Astrocyte (in vitro differentiated cells and primary cell): ENCODE data around the gene FUT8.

Experiments used
- CTCF ChIP-seq: IDR thresholded peaks from 2 replicates; pipeline ENCODE4 v1.5.1; 2011; ENCODE audit warnings: low read depth, mild to moderate bottlenecking, inconsistent platforms, low read length, moderate library complexity; ENCODE audit not compliant: insufficient read depth
- EZH2 ChIP-seq: IDR thresholded peaks from 2 replicates; pipeline ENCODE4 v1.6.1; 2012; ENCODE audit warnings: mild to moderate bottlenecking, low read length, inconsistent platforms; ENCODE audit not compliant: insufficient read depth

DNA sequence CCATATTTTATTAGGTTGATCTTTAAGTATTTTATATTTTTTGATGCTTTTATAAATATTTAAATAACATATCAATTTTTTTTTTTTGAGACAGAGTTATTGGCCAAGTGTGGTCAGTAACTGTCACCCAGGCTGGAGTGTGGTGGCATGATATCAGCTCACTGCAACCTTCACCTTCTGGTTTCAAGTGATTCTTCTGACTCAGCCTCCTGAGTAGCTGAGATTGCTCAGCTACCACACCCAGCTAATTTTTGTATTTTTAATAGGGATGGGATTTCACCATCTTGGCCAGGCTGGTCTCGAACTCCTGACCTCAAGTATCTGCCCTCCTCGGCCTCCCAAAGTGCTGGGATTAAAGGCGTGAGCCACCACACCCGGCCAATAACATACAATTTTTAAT, 71.1 kb downstream of the FUT8 start:
- TF ChIP-seq CTCF: no peak
- no peak for TF ChIP-seq EZH2
